DLD1 (cell line): ENCODE measurements around the gene SLC1A4.

Experiments
- in situ Hi-C: cut with HindIII; loops from 2 replicates; pipeline ENCODE4 v1.10.0; 2017; ENCODE audit warnings: low sequenced_read_pairs

SLC1A4 gene

GRCh38 chr2:65024149-65024829 is 35.1 kb downstream of the SLC1A4 start:
- in situ Hi-C loops = no loop called here

GRCh38 chr2:65025453-65026123 is 36.4 kb downstream of the SLC1A4 start:
- in situ Hi-C loops = no loop called here

- in situ Hi-C loops = no loop called here
Observed at GRCh38 chr2:65026154-65026553, 37.0 kb downstream of the SLC1A4 start.

GRCh38 chr2:65026704-65027464 is 37.7 kb downstream of the SLC1A4 start:
- in situ Hi-C loops = no loop called here

- in situ Hi-C loops = no loop called here
Observed at GRCh38 chr2:65027616-65028244, 38.5 kb downstream of the SLC1A4 start.

GRCh38 chr2:65030476-65031332 is 41.5 kb downstream of the SLC1A4 start:
- in situ Hi-C loops = loop anchor here (10.0 kb wide), 1 partner anchor 86 kb away; no protein-coding TSS in a partner anchor

GRCh38 chr2:65031341-65032018 is 42.3 kb downstream of the SLC1A4 start:
- in situ Hi-C loops = loop anchor here (10.0 kb wide), 1 partner anchor 87 kb away; no protein-coding TSS in a partner anchor

- in situ Hi-C loops = loop anchor here (10.0 kb wide), 1 partner anchor 87 kb away; no protein-coding TSS in a partner anchor
Observed at GRCh38 chr2:65032019-65032975, 43.1 kb downstream of the SLC1A4 start.

- in situ Hi-C loops = loop anchor here (10.0 kb wide), 1 partner anchor 88 kb away; no protein-coding TSS in a partner anchor
Observed at GRCh38 chr2:65033178-65033577, 44.0 kb downstream of the SLC1A4 start.

GRCh38 chr2:65033667-65034066 is 44.5 kb downstream of the SLC1A4 start:
- in situ Hi-C loops = loop anchor here (10.0 kb wide), 1 partner anchor 89 kb away; no protein-coding TSS in a partner anchor

- in situ Hi-C loops = loop anchor here (10.0 kb wide), 1 partner anchor 91 kb away; no protein-coding TSS in a partner anchor
Observed at GRCh38 chr2:65035351-65035943, 46.2 kb downstream of the SLC1A4 start.

GRCh38 chr2:65037178-65037577 is 48.0 kb downstream of the SLC1A4 start:
- in situ Hi-C loops = loop anchor here (10.0 kb wide), 1 partner anchor 92 kb away; no protein-coding TSS in a partner anchor

- in situ Hi-C loops = loop anchor here (10.0 kb wide), 1 partner anchor 95 kb away; no protein-coding TSS in a partner anchor
Observed at GRCh38 chr2:65039640-65040039, 50.4 kb downstream of the SLC1A4 start.

- in situ Hi-C loops = no loop called here
Observed at GRCh38 chr2:65040400-65041261, 51.4 kb downstream of the SLC1A4 start.

GRCh38 chr2:65043001-65043400 is 53.8 kb downstream of the SLC1A4 start:
- in situ Hi-C loops = no loop called here

- in situ Hi-C loops = no loop called here
Observed at GRCh38 chr2:65044097-65044735, 55.0 kb downstream of the SLC1A4 start.
